Fibroblast of peridontal ligament (primary cell): ENCODE data around the gene PRKD1.
"Not testable (repeated sequence)": the region's sequence is repeated elsewhere in the genome, so short reads cannot be mapped to it uniquely, and the experiment has no call there.

Experiments
- DNase-seq: peaks from one replicate; pipeline ENCODE4 v3.0.0-alpha.2; 2010; ENCODE audit errors: extremely low read depth

The PRKD1 gene

DNA sequence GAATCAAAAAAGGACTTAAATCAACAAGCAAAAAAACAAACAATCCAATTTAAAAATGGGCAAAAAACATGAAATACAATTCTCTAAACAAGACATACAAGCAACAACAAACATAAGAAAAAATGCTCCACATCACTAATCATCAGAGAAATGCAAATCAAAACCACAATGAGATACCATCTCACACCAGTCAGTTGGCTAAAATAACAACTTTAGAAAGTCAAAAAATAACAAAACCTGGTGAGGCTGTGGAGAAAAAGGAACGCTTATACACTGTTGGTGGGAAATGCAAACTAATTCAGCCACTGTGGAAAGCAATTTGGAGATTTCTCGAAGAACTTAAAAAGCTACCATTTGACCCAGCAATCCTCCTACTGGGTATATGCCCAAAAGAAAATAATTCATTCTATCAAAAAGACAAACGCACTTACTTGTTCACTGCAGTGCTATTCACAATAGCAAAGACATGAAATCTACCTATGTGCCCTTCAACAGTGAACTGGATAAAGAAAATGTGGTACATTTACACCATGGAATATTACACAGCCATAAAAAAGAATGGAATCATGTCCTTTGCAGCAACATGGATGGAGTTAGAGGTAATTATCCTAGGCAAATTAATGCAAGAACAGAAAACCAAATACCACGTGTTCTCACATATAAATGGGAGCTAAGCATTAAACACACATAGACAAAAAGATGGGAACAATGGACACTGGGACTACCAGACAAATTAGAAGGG lies 26.9 kb downstream of the PRKD1 start:
- no peak for DNase-seq

DNA sequence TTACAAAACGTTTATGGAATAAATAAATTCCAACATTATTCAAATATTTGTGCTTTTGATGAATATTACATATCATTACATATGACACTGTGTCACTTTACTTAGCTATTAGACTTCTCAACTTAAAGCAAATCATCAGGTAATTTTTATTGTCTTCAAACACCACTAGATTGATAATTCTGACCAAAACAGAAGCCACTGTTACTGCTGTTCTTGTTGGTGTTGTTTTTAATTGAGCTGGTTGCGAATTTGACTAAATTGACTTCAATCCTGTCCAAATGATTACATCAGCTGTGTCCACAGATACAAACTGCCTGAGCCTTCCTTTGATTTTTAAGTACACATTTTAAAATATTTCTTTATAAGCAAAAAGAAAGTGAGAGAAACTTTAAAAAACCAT lies 29.2 kb downstream of the PRKD1 start:
- no peak for DNase-seq

DNA sequence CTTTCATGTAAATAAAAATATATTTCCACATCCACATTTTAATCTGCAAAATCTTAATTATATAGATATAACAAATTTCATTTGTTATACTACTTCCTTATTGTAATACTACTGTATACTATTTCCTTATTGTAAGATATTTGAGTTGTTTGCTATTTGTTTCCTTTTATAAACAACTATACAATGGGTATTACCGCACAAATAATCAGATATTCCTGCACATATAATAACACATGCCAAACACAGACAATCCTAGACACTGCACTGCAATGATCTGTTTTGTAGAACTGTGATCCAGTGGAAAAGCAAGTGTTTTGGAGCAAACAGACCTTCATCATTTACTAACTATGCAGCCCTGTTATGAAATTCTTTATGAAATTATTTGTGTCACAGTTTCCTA lies 30.5 kb downstream of the PRKD1 start:
- no peak for DNase-seq

- no peak for DNase-seq
These were observed 31.3 kb downstream of the PRKD1 start for GRCh38 chr14:29896354-29896821.

- DNase-seq: no peak
These were observed 32.0 kb downstream of the PRKD1 start for GRCh38 chr14:29895591-29896083.

DNA sequence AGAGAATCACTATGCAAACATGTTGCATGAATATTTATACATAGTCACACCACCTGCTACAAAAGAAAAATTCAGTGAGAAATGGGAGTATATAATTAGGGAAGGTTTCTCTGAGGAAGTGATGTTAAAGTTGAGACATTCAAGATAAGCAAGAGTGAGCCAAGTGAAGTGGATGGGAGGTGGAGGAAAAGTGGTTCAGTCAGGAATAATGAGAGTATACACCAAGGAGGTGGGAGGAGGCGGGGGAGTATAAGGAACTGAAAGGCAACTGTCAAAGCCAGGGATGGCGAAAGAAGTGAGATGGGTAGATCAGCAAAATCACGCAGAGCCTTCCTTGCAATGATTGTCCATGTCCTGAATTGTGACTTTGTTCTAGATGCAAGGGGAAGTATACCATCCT lies 33.7 kb downstream of the PRKD1 start:
- DNase-seq: no peak

DNA sequence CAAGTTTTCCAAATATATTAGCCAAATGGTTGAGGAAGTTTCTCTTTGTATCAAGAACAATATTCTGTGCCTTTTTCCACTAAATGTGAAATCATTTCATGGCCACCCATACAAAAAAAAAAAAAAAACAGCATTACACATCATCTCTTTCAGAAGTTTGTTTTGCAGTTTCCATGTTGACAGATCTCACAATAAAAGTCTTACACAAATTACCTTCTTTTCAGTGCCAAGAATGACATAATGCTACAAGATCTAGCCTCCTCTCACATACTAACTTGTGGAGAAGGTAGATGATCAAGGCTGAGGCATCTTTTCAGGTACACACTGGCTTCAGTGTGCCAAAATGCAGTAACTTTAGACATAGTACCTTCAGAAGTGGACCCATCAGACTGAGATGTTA lies 35.3 kb downstream of the PRKD1 start:
- peak; percentile 36 for DNase-seq

- DNase-seq: no peak
These were observed 41.7 kb downstream of the PRKD1 start for GRCh38 chr14:29885988-29886387.

- DNase-seq: peak; percentile 90
These were observed 59.6 kb downstream of the PRKD1 start for GRCh38 chr14:29868000-29868399.

DNA sequence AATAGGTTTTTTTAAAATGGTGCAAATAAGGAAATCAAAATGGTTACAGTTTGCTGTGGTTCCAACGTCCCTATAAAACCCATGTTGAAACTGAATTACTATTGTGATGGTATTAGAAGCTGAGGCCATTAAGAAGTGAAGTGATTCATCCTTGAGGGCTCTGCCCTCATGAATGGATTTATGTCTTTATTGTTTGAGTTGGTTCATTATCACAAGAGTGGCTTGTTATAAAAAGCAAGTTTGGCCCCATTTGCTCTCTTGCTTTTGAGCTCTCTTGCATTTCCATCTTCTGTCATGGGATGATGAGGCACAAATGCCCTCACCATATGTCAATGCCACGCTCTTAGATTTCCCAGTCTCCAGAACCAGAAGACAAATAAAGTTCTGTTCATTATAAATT lies 62.3 kb downstream of the PRKD1 start:
- DNase-seq: no peak

GRCh38 chr14:29861996-29862395 lies 65.7 kb downstream of the PRKD1 start:
- no peak for DNase-seq

GRCh38 chr14:29858299-29858698 lies 69.3 kb downstream of the PRKD1 start:
- no peak for DNase-seq

- no peak for DNase-seq
These were observed 70.1 kb downstream of the PRKD1 start for GRCh38 chr14:29857551-29857950.

DNA sequence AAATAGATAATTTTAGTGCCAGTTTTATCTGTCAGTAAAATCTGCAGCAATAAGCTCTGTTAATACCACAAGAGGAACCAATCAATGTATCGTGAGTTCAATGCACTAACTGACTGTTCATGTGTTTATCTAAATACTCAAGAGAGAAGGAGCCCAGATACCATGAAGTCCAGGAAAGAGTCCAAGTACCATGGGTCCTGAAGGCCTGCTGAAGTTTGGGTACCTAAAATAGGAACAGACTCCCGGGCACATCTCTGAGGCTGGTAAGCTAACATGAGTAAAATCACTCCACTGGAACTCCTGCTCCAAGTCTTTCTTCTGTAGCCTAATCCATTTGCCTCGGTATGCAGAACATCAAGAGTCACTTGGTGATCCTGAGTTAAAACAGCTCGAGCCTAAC lies 71.1 kb downstream of the PRKD1 start:
- no peak for DNase-seq

GRCh38 chr14:29853691-29854090 lies 74.0 kb downstream of the PRKD1 start:
- DNase-seq: not testable (repeated sequence)

- DNase-seq: peak; percentile 13
These were observed 74.4 kb downstream of the PRKD1 start for GRCh38 chr14:29853272-29853671.

DNA sequence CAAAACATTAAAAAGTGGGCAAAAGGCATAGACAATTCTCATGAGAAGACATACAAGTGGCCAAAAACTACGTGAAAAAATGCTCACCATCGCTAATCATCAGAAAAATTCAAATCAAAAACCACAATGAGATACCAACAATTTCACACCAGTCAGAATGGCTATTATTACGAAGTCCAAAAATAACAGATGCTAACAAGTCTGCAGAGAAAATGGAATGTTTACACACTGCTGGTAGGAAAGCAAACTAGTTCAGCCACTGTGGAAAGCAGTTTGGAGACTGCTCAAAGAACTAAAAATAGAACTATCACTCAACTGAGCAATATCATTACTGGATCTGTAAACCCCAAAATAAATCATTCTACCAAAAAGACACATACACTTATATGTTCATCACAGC lies 76.2 kb downstream of the PRKD1 start:
- DNase-seq: peak; percentile 50

GRCh38 chr14:29847056-29847380 lies 80.6 kb downstream of the PRKD1 start:
- no peak for DNase-seq

GRCh38 chr14:29846339-29847055 lies 81.2 kb downstream of the PRKD1 start:
- DNase-seq: peak; percentile 7

GRCh38 chr14:29843981-29844380 lies 83.7 kb downstream of the PRKD1 start:
- DNase-seq: no peak

- no peak for DNase-seq
These were observed 85.4 kb downstream of the PRKD1 start for GRCh38 chr14:29842228-29842627.

DNA sequence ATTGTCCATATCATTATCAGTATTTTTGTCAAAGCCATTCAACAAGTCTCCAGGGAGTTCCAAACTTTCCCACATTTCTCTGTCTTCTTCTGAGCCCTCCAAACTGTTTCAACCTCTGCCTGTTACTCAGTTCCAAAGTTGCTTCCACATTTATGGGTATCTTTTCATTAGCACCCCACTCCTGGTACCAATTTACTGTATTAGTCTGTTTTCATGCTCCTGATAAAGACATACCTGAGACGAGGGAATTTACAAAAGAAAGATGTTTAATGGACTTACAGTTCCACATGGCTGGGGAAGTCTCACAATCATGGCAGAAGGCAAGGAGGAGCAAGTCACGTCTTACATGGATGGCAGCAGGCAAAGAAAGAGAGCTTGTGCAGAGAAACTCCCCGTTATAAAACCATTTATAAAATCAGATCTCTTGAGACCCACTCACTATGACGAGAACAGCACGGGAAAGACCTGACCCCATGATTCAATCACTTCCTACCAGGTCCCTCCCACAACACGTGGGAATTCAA lies 87.2 kb downstream of the PRKD1 start:
- DNase-seq: not testable (repeated sequence)

DNA sequence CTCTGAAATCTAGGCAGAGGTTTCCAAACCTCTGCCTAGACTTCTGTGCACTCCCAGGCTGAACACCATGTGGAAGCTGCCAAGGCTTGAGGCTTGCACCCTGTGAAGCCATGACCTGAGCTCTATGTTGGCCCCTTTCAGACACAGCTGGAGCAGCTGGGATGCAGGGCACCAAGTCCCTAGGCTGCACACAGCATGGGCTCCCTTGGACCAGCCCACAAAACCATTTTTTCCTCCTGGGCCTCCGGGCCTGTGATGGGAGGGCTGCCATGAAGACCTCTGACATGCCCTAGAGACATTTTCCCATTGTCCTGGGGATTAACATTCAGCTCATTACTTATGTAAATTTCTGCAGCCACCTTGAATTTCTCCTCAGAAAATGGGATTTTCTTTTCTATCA lies 88.0 kb downstream of the PRKD1 start:
- not testable (repeated sequence) for DNase-seq
